GM13977 (cell line): ENCODE measurements around the gene RELL1.

ENCODE experiments used
- DNase-seq: peaks from one replicate; pipeline ENCODE4 v3.0.0; 2012; ENCODE audit warnings: low spot score
- CTCF ChIP-seq: IDR thresholded peaks from 2 replicates; pipeline ENCODE4 v1.5.1; 2012; ENCODE audit warnings: mild to moderate bottlenecking, control low read depth; ENCODE audit not compliant: insufficient read depth; ENCODE audit errors: extremely low read depth, missing control alignments
- in situ Hi-C: fragments of 300-500 bp; cut with MboI; formaldehyde crosslinking; loops from one replicate; pipeline ENCODE4 v1.12.0; 2022; ENCODE audit warnings: low sequenced_read_pairs, low pct_unique_long_range_greater_than_20kb, mixed read lengths, inconsistent platforms; ENCODE audit not compliant: unreplicated experiment

The RELL1 gene

GRCh38 chr4:37639551-37640285, 46.5 kb downstream of the RELL1 start:
- in situ Hi-C loops, result no loop called here
- TF ChIP-seq CTCF, result no peak
- no peak for DNase-seq

GRCh38 chr4:37635155-37635554, 51.0 kb downstream of the RELL1 start:
- no peak for TF ChIP-seq CTCF
- no peak for DNase-seq
- in situ Hi-C loops, result no loop called here

- in situ Hi-C loops, result no loop called here
- no peak for DNase-seq
- no peak for TF ChIP-seq CTCF
Measured at GRCh38 chr4:37634180-37634579, 52.0 kb downstream of the RELL1 start.

- TF ChIP-seq CTCF, result no peak
- in situ Hi-C loops, result no loop called here
- no peak for DNase-seq
Measured at GRCh38 chr4:37632836-37633235, 53.3 kb downstream of the RELL1 start.

- TF ChIP-seq CTCF, result no peak
- no peak for DNase-seq
- in situ Hi-C loops, result no loop called here
Measured at GRCh38 chr4:37631551-37631950, 54.6 kb downstream of the RELL1 start.

GRCh38 chr4:37629713-37630112, 56.5 kb downstream of the RELL1 start:
- TF ChIP-seq CTCF, result no peak
- in situ Hi-C loops, result no loop called here

GRCh38 chr4:37628977-37629609, 57.1 kb downstream of the RELL1 start:
- no peak for DNase-seq
- in situ Hi-C loops, result no loop called here
- TF ChIP-seq CTCF, result no peak

More at GRCh38 chr4:37629713-37630112, 56.5 kb downstream of the RELL1 start:
- no peak for DNase-seq
